ENCODE measurements around the gene EIF3F.
A peak's percentile ranks its signal among the peaks of the same experiment; 100 is the strongest.

Gene EIF3F

GRCh38 chr11:8011371-8011770 is 24.2 kb downstream of the EIF3F start:
- H3K27ac Mint-ChIP-seq: peak overlapping the region in 1 of 2 donors; percentile 28
- H3K4me3 Mint-ChIP-seq: no peak overlapping the region
- ATAC-seq: no peak
- H3K4me1 Mint-ChIP-seq: no peaks in the 10 kb centered on the region
- H3K27me3 Mint-ChIP-seq: peaks cover 7% of the 10 kb centered on the region
- no peaks in the 10 kb centered on the region for H3K9me3 Mint-ChIP-seq
- no peak for DNase-seq

- DNase-seq: no peak
- ATAC-seq: no peak
- Mint-ChIP-seq H3K9me3 (no peaks in the 10 kb centered on the region), H3K27me3 (peaks cover 13% of the 10 kb centered on the region), H3K27ac (no peak overlapping the region), H3K4me3 (no peak overlapping the region), H3K4me1 (no peaks in the 10 kb centered on the region)
Measured at GRCh38 chr11:8011981-8012444, 24.9 kb downstream of the EIF3F start.

DNA sequence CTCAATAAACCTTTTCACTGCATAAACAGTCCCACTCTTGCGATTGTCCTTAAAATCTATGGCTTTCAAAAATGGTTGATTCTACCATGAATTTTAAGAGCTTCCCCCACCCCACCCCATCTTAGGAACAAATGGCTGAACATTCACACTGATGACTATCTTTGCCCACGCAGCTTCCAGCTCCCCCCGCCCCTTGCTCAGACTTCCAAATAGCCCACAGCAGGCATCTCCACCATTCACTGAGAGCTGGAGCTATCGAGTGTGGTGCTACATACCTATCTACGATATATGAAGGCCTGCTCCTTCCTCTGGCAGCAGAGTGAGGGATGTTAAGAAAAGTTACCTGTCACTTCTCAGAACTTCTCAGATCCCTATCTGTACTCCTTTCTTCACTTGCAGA is 26.7 kb downstream of the EIF3F start:
- Mint-ChIP-seq H3K27me3 (peaks cover 31% of the 10 kb centered on the region), H3K27ac (no peak overlapping the region), H3K4me1 (peaks cover 7% of the 10 kb centered on the region), H3K9me3 (no peaks in the 10 kb centered on the region), H3K4me3 (no peak overlapping the region)
- ATAC-seq: no peak
- no peak for DNase-seq

DNA sequence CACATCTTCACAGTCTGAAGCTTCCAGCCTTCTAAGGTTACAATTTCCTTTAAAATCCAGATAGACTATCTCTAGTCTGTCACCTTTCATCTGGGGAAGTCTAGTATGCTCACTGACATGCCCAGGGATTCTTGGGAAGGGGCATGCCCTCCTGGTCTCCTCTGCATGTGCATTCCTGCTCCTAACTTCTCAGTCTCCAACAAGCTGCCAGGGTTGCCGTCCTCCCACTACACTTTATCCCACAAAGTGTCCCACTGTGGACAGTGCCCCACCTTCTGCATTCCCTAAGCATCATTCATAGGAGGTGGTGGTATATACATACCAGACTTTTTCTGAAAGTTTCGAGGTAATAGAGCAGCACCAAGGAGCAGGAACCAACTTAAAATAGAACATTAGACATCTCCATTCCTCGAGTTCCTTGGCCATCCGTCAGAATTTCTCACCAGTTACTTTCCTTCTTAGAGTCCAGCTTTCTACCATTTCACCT is 28.7 kb downstream of the EIF3F start:
- ATAC-seq (no peak), DNase-seq (no peak)
- H3K27me3 Mint-ChIP-seq: peaks cover 42% of the 10 kb centered on the region
- H3K27ac Mint-ChIP-seq: no peak overlapping the region
- H3K9me3 Mint-ChIP-seq: no peaks in the 10 kb centered on the region
- H3K4me1 Mint-ChIP-seq: peaks cover 14% of the 10 kb centered on the region
- H3K4me3 Mint-ChIP-seq: no peak overlapping the region

GRCh38 chr11:8016440-8016839 is 29.3 kb downstream of the EIF3F start:
- Mint-ChIP-seq H3K4me3 (no peak overlapping the region), H3K27ac (no peak overlapping the region), H3K9me3 (no peaks in the 10 kb centered on the region), H3K27me3 (peaks cover 43% of the 10 kb centered on the region), H3K4me1 (peaks cover 14% of the 10 kb centered on the region)
- ATAC-seq: no peak
- DNase-seq: no peak

- peaks cover 46% of the 10 kb centered on the region for H3K27me3 Mint-ChIP-seq
- no peak for DNase-seq
- ATAC-seq: no peak
- H3K9me3 Mint-ChIP-seq: no peaks in the 10 kb centered on the region
- H3K4me1 Mint-ChIP-seq: peaks cover 14% of the 10 kb centered on the region
- H3K4me3 Mint-ChIP-seq: no peak overlapping the region
- H3K27ac Mint-ChIP-seq: peak overlapping the region in 1 of 2 donors; percentile 70
Measured at GRCh38 chr11:8017071-8017470, 29.9 kb downstream of the EIF3F start.

GRCh38 chr11:8017894-8018483 is 30.9 kb downstream of the EIF3F start:
- ATAC-seq (no peak), DNase-seq (no peak)

GRCh38 chr11:8018484-8019313 is 31.6 kb downstream of the EIF3F start:
- H3K27ac Mint-ChIP-seq: peak overlapping the region; percentile 80 to 86
- peak; percentile 40 to 66 for DNase-seq
- H3K27me3 Mint-ChIP-seq: peaks cover 52% of the 10 kb centered on the region
- H3K4me1 Mint-ChIP-seq: peaks cover 14% of the 10 kb centered on the region
- ATAC-seq: peak; percentile 77
- H3K9me3 Mint-ChIP-seq: no peaks in the 10 kb centered on the region
- H3K4me3 Mint-ChIP-seq: peak overlapping the region; percentile 69 to 76

More at GRCh38 chr11:8017894-8018483, 30.9 kb downstream of the EIF3F start:
- no peak overlapping the region for H3K27ac Mint-ChIP-seq
- H3K4me3 Mint-ChIP-seq: peak overlapping the region; percentile 69 to 76
- H3K9me3 Mint-ChIP-seq: no peaks in the 10 kb centered on the region
- H3K27me3 Mint-ChIP-seq: peaks cover 52% of the 10 kb centered on the region
- H3K4me1 Mint-ChIP-seq: peaks cover 14% of the 10 kb centered on the region

DNA sequence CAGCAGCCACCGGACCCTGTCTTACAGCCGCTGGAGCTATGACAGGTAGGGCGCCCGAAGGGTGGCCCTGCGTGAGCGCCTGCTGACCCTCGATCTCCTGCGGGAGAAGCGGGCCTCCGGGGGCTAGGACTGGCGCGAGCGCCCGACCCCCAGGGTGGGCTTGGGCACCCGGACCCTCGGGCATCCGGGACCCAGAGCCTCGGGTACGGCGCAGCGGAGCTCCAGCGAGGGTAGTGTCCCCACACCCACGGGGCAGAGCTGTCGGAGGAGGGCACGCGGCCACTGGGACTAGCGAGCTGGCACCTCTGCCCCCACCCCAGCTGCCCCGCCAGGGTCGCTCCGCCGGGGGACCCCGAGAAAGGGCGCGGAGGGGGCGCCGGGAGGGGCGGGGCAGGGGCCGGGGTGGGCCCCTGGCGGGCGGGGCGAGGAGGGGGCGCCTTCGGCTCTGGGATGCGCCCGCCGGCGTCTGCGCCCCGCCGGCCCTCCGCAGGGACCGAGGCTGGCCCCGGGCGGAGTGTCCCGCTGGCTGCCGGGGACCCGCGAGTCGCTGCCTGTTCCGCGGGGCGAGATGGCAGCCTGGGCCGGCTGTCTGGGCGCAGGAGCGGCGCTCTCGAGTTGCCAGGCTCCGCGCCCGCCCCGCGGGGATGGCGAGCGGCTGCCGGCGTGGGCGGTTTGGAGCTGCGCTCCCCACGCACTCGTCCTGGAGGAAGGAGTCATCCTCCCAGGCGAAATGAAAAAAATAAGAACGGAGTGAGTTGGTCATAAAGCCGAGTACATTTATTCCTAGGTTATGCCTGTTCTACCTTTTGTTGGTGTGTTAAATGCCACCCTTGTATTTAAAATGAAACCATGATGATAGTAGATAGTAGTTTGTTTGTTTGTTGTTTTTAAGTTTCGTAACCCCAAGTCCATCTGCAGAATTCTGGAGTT is 32.4 kb downstream of the EIF3F start:
- DNase-seq: peak in 1 of 2 donors; percentile 19
- no peaks in the 10 kb centered on the region for H3K9me3 Mint-ChIP-seq
- ATAC-seq: peak; percentile 69
- H3K27me3 Mint-ChIP-seq: peaks cover 52% of the 10 kb centered on the region
- H3K4me3 Mint-ChIP-seq: peak overlapping the region; percentile 65 to 75
- no peak overlapping the region for H3K27ac Mint-ChIP-seq
- peaks cover 14% of the 10 kb centered on the region for H3K4me1 Mint-ChIP-seq

DNA sequence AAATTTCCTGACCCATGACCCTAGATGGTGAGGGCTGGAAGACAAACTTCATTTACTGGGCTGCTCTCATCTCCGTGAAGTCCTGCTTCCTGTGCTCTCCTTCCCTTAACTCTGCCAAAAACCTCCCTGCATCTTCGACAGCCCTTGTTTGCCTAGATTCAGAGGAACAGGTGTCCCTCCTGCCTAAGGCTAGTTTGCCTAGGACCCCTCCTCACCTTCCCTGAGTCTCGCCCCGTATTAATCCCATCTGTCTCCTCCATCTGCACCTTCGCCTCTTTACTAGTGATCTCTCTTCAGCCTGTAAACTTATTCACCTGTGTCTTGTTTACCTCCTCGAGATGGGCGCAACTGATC is 33.1 kb downstream of the EIF3F start:
- Mint-ChIP-seq H3K4me1 (peaks cover 14% of the 10 kb centered on the region), H3K27ac (no peak overlapping the region), H3K27me3 (peaks cover 52% of the 10 kb centered on the region), H3K9me3 (no peaks in the 10 kb centered on the region), H3K4me3 (peak overlapping the region; percentile 65 to 75)
- ATAC-seq (no peak), DNase-seq (no peak)

DNA sequence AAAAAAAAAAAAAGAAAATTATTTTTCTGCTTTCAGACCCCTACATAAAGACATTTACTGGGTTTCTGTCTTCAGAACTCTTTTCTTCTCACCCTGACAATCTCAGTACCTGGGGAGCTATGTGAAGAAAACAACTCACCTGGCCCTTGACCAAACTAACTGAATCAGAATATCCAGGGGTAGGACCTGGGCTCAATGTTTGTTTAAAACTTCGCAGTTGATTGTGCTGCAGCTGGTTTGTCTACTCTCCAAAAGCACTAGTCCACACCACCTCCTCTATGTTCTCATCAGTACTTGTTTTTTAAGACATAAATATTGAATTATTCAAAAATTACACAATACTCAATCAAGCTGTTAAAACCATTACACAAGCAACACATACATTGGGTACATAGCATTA is 34.8 kb downstream of the EIF3F start:
- Mint-ChIP-seq H3K4me1 (peaks cover 14% of the 10 kb centered on the region), H3K27me3 (peaks cover 40% of the 10 kb centered on the region), H3K27ac (no peak overlapping the region), H3K4me3 (no peak overlapping the region), H3K9me3 (no peaks in the 10 kb centered on the region)
- no peak for DNase-seq
- ATAC-seq: no peak

DNA sequence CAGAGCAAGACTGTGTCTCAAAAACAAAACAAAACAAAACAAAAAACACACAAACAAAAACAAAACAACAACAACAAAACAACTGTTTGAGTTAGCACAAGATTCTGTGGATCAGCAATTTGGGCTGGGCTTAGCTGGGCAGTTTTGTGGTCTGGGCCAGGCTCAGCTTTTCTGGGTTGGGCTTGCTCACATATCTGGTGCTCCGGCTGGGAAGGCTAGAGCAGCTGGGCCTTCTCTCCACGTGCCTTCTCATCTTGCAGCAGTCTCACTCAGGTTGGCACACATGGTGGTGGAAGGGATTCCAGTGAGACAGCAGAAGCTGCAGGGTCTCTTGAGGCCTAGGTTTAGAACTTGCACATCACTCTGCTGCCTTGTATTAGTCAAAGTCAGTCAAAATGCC is 35.7 kb downstream of the EIF3F start:
- Mint-ChIP-seq H3K4me1 (peaks cover 14% of the 10 kb centered on the region), H3K27me3 (peaks cover 31% of the 10 kb centered on the region), H3K27ac (no peak overlapping the region), H3K9me3 (no peaks in the 10 kb centered on the region), H3K4me3 (no peak overlapping the region)
- no peak for DNase-seq
- ATAC-seq: no peak

- Mint-ChIP-seq H3K4me1 (peaks cover 7% of the 10 kb centered on the region), H3K27ac (no peak overlapping the region), H3K9me3 (no peaks in the 10 kb centered on the region), H3K27me3 (peaks cover 21% of the 10 kb centered on the region), H3K4me3 (no peak overlapping the region)
- ATAC-seq (no peak), DNase-seq (no peak)
Measured at GRCh38 chr11:8023831-8024555, 36.9 kb downstream of the EIF3F start.

DNA sequence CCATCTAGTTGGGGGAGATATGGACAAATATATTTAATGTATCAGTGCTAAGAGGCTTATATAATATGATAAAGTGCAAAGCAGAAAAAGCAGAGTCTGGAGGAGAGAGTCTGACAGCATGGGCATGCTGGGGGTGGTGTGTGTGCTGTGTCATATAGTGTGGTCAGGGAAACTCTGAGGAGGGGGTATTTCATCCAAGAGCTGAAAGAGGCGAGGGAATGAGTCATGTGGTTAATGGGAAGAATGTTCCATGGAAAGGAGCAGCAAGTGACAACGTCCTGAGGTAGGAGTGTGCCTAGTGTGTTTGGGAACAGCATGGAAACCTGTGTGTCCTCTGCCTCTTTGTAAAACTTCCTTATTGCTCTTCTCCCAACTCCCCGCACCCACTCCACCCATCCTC is 38.0 kb downstream of the EIF3F start:
- Mint-ChIP-seq H3K9me3 (no peaks in the 10 kb centered on the region), H3K27ac (no peak overlapping the region), H3K4me3 (no peak overlapping the region), H3K4me1 (peaks cover 5% of the 10 kb centered on the region), H3K27me3 (peaks cover 27% of the 10 kb centered on the region)
- no peak for ATAC-seq
- DNase-seq: no peak

GRCh38 chr11:8025816-8026215 is 38.7 kb downstream of the EIF3F start:
- DNase-seq: no peak
- ATAC-seq: no peak
- H3K27me3 Mint-ChIP-seq: peaks cover 27% of the 10 kb centered on the region
- H3K4me3 Mint-ChIP-seq: no peak overlapping the region
- no peaks in the 10 kb centered on the region for H3K9me3 Mint-ChIP-seq
- no peaks in the 10 kb centered on the region for H3K4me1 Mint-ChIP-seq
- no peak overlapping the region for H3K27ac Mint-ChIP-seq
